GM21619 (cell line): ENCODE results near the gene AKR1B1.
"Not testable (repeated sequence)": the region's sequence is repeated elsewhere in the genome, so short reads cannot be mapped to it uniquely, and the experiment has no call there.

ENCODE experiments used
- ATAC-seq: cut with Tn5 transposase; IDR thresholded peaks from one replicate; pipeline ENCODE4 v1.9.1; 2021; ENCODE audit not compliant: unreplicated experiment

Gene AKR1B1

DNA sequence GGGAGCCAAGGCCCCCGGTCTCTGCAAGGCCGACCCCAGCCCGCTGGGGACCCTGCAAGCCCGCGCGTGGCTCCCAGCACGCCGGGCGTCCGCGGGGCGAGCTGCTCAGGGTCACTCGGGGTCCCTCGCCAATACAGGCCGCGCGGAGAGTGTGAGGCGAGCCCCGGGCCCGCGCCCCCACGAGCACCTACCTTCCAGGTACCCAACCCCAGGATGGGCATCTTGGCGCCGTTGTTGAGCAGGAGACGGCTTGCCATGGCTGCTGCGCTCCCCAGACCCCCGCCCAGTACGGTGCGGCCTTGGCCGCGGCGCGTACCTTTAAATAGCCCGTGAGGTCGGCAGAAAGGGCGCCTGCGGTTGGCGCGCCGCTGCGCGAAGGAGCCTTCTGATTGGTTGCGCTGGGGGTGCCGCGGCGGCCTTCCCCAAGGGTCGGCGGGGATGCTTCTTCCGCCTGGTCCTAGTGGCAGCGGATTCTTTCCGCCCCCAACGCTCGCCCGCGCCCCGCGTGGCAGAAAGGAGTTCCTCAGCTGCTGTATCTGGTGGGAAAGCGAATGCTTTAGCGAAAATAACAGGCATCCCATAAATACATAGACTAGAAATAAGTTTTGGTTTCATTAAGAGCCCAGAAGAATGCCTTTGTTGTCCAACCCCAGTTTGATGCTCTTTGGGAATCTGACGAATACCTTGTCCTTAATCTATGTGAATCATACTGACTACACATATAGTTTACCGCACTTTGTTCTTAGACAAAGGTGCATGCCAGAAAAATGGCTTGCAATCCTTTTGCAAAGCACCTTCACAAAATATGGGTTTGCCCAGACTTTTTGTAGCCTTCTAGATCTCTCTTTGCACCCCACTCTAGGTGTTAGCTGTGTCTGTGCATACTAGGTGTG is at the start of gene AKR1B1:
AKR1B1 (minus strand) TSS at position 295 of the 893 bp plus-strand sequence; CDS start at position 257, 38 bp downstream.
- ATAC-seq: peak; percentile 95

DNA sequence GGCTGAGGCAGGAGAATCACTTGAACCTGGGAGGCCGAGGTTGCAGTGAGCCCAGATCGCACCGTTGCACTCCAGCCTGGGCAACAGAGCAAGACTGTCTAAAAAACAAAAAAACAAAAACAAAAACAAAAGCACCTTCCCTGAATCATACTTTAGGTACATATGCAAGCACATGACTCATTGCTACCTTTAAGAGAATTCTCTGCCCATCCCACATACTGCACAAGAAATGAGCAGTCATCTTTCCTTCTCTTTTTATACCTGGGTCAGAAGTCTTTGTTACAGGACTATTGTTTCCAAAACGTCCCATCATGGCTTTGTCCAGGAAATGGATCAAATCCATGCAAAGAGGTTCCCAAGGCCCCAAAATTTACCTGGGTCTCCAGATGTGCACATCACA is 47.0 kb upstream of the AKR1B1 start:
- no peak for ATAC-seq

DNA sequence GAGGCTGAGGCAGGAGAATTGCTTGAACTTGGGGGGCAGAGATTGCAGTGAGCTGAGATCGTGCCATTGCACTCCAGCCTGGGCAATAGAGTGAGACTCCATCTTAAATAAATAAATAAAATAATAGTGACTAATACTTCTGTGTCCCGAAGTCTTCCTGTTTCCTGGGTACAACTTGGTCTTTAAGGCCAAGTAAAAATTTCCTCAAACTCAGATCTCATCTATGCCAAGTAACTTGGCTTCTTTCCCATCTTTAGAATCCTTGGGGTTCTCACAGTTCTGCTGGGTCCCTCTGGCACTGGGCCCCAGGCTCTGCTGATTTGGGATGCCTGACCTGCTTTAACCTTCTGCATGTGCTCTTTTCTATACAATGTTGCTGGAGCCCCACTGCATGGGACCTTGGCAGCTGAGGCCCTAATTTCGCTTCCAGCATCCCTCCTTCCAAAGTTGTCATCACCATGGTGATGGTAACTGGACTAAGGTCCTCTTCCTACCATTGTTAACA is 45.8 kb upstream of the AKR1B1 start:
- no peak for ATAC-seq

DNA sequence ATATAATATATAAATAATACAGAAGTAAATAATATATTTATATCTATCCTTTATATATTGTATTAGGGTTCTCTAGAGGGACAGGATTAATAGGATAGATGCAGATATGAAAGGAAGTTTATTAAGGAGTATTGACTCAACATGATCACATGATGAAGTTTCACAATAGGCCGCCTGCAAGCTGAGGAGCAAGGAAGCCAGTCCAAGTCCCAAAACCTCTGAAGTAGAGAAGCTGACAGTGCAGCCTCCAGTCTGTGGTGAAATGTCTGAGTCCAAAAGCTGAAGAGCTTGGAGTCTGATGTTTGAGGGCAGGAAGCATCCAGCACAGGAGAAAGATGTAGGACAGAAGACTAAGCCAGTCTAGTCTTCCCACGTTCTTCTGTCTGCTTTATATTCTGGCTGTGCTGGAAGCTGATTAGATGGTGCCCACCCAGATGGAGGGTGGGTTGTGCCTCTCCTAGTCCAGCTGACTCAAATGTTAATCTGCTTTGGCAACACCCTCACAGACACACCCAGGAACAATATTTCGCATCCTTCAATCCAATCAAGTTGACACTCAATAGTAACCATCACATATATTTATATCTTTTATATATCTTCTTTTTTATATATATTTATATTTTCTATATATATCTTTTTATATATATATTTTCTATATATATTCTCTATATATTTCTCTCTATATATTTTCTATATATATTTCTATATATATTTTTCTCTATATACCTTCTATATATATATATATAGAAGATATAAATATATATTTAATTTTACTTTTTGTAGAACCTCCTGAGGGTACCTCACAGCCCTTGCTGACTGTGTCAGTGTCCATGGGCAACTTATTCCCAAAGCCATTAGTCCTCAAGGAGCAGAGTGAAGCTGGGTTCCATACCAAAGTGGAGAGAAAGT is 43.8 kb upstream of the AKR1B1 start:
- ATAC-seq: no peak

DNA sequence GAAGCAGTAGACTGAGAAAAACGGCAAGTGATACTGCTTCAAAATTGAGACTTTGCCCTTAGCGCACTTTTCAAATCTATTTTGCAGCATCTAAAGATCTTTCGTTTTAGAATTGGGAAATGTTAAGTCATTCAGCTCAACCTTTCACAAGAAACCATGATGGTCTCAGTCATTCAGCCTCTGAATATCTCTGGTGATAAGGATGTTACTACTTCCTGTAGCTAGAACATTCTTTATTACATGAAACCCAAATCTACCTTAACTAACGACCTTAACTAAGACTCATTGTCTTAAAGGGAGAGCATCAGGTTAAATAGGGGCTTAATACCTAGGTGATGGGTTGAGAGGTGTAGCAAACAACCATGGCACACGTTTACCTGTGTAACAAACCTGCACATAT is 42.1 kb upstream of the AKR1B1 start:
- no peak for ATAC-seq

DNA sequence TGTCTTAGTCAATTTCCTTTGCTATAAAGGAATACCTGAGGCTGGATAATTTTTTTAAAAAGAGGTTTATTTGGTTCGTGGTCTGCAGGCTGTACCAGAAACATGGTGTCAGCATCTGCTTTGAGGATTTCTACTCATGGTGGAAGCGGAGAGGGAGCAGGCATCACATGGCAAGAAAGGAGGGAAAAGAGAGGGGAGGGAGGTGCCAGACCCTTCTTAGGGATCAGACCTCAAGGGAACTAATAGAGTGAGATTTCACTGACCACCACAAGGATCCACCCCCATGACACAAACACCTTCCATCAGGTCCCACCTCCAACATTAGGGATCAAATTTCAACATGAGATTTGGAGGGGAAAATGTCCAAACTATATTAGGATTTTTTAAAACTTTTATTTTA is 41.5 kb upstream of the AKR1B1 start:
- ATAC-seq: no peak

DNA sequence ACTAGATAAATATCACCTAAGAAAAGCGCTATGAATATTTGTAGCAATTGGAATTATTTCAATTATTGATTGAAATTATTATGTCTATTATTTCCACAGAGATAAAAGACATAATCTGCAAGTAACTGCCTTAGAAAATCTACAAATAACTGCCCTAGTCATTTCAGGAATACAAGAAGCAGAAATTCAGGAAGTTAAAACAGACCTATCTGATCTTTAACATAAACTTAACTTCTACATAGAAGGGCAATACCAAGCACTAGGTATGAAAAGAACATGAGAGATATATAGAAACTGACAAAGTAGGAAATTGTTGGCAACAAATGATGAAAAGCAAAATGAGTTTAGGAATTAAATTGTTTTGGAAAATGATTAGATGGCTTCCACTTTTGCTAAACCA is 36.6 kb upstream of the AKR1B1 start:
- ATAC-seq: no peak

DNA sequence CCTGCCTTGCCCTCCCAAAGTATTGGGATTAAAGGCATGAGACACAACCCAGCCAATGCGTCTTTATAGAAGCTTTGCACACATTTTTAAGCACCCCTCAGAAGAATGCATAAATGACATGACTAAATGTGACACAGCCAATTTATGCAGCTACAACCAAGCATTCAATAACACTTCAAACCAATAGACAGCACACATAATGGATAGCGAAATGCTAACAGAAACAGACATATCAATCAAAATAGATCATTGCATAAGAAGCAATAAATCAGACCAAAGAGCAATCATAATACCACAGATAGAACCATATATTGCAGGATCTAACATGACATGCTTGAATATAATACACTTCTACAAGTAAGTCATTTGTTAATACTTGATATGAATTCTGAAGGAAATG is 34.2 kb upstream of the AKR1B1 start:
- ATAC-seq: no peak

DNA sequence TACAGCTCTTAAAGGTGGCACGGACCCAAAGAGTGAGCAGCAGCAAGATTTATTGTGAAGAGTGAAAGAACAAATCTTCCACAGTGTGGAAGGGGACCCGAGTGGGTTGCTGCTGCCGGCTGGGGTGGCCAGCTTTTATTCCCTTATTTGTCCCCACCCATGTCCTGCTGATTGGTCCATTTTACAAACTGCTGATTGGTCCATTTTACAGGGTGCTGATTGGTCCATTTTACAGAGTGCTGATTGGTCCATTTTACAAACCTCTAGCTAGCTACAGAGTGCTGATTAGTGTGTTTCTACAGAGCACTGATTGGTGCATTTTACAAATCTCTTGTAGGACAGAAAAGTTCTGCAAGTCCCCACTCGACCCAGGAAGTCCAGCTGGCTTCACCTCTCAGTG is 28.8 kb upstream of the AKR1B1 start:
- not testable (repeated sequence) for ATAC-seq

DNA sequence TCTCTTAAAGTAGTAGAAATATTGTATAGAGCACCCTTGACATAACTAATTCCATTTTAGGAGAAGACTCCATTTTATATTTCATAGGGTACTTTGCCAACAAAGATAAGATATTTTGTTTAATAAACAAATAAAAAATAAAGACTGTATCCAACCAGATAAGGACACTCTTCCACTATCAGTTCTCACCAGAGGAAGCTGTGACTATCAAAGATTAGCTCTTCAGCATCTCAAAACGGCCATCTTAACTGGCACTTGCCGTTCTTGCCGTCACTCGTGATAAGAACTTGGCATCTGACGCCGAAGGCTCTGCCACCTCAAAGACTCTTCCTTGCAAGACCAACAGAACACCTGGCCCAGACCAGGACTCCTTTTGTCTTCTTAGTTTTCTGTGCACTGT is 26.3 kb upstream of the AKR1B1 start:
- ATAC-seq: no peak

DNA sequence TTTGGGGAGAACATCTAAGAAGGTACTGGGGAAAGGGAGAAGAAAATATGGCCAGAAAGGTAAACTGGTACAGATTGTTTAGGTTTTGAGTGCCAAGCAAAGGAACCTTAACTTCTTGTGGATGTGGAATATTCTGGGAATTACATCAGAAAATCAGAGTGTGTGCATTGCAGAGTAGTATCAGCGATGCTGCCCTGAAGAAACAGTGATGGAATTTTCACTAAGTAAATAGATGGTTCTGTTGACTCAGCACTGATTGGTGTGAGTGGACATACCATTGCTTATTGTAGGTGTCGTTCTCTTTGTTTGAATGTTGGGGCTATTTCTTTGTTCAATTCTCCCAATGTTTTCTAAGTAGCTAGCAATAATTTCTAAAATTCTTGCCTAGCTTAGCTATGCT is 24.4 kb upstream of the AKR1B1 start:
- no peak for ATAC-seq

DNA sequence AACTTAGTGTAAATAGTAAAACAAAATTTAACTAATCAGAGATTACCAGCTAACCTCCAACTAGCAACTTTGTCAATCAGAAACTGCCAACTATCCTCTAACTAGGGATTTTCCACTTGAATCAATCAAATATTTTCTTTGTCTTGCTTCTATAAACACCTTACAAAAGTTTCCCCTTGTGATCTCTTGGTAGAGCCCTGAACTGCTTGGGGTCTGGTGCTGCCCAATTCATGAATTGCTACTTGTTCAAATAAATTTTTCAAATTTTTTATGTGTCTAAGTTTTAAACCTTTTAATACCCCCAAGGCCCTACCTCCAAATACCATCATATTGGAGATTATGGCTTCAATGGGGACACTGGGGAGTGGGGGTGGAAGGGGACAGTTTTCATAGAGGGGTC is 24.0 kb upstream of the AKR1B1 start:
- ATAC-seq: no peak

DNA sequence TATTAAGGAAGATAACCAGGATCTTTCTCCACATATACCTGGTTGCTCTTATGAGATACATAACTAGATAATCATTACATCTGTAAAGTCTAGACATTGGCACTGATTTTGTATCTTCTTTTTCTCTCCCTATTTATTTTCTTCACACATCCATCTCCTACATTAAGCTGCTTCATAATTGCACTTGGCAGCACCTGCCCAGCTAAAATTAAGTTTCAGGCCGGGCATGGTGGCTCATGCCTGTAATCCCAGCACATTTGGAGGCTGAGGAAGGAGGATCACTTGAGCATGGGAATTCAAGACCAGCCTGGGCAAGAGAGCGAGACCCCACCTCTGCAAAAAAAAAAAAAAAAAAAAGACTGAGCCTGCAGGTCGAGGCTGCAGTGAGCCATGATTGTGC is 22.3 kb upstream of the AKR1B1 start:
- ATAC-seq: no peak

DNA sequence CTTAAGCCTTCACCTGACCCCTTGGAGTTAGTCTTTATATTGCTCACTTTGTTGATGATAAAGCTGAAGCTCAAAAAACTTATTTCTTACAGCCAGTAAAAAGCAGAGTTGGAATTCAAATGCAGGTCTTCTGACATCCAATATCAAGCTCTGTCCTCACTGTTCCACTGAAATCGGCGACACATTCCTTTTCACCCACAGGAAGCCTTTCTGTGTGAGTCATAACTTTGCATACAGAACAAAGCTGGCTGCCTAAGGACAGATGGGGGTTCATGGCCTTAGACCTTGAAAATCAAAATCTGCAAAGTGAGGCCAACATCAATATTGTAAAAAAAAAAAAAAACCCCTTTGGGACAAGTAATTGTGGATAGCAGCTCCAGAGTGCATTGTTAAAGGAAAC is 21.8 kb upstream of the AKR1B1 start:
- no peak for ATAC-seq

DNA sequence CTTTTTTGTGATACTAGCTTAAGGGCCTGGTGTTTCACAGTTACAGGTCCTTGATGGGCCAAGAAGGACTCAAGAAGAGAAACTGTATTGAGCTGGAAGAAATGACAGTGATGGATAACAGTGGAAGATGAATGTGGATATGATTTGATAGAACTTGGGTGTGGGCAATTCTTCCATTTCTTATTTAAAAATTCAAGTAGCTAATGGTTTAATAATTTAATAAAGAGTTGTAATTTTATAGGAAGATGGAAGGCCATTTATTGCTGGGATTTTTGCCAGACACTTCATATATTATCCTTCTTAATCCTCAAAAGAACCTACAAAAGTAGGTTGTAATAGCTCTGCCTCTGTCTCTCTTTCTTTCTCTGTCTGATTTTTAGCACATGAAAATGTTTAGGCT is 21.3 kb upstream of the AKR1B1 start:
- ATAC-seq: no peak

DNA sequence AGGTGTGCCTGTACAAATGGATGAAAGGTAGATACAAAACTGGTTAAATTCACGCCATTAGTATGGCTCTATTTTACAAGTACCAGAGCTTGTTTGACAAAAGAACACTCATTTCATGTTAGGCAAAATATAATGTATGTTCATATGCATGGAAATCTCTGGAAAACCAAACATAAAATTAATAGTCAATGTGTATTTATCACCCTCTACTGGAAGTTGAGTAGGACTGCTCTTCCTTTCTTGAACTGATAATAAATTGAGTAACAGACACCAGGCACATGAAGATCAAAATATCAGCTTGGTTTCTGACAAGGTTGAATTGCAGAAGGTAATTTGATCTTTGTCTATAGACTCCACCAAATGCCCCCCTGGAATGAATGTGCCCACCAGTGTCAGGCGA is 19.8 kb upstream of the AKR1B1 start:
- no peak for ATAC-seq

DNA sequence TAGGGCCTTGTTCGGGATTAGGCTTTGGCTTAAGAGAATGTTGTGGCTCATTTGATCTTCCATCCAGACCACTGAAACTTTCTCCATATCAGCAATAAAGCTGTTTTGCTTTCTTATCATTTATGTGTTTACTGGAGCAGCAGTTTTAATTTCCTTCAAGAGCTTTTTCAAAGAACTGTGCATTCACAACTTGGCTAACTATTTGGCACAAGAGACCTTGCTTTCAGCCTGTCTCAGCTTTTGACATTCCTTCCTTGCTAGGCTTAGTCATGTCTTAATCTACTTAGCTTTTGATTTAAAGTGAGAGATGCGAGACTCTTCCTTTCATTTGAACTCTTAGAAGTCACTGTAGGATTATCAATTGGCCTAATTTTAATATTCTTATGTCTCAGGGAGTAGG is 19.1 kb upstream of the AKR1B1 start:
- no peak for ATAC-seq

DNA sequence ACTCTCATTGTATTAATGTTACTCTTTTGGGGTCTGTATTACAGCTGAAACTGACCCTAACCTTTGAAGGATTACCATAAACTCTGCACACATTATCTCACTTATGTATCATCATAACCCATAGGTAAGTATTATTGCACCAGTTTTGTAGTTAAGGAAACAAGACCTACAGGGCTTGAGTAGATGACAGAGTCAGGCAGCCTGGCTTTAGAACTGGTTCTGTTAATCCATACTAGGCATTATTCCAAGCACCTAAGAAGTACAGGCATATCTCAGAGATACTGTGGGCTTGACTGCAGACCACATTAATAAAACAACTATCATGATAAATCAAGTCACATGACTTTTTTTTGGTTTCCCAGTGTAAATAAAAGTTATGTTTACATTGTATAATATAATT is 17.1 kb upstream of the AKR1B1 start:
- ATAC-seq: no peak

DNA sequence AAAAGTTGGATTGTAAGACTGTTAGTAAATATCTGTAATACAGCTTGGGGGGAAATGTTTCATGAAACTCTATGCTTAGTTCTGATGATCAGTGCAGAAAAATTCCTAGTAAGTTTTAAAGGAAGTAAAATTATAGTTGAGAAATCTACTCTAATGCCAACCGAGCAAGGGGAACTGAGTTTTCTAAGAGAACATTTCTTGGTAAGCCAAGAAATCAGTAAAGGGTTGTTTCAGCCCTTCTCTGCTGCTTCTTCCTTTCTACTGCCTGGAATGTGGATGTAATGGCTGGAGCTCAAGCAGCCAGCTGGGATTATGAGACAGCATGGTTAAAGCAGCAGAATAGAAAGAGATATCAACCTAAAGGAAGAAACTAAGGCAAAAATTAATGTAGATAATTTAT is 15.9 kb upstream of the AKR1B1 start:
- ATAC-seq: no peak

DNA sequence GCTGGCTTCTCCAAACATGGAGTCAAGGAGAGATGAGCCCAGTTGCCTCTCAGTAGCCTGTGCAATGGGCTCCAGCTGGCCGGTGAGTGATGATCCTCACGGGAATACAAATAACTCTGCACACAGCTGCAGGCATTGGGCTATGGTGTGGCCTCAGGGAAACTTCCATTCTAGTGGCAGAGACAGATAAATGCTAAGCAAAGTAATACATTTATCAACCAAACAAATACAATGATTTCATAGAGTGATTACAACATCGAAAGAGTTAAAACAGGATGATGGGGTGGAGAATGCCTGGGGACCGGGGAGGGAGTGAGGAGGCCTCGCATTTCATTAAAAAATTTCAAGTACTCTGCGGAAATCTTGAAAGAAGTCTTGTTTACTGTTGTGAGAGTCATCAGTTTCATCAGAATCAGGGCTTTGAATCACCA is 15.0 kb upstream of the AKR1B1 start:
- ATAC-seq: no peak

DNA sequence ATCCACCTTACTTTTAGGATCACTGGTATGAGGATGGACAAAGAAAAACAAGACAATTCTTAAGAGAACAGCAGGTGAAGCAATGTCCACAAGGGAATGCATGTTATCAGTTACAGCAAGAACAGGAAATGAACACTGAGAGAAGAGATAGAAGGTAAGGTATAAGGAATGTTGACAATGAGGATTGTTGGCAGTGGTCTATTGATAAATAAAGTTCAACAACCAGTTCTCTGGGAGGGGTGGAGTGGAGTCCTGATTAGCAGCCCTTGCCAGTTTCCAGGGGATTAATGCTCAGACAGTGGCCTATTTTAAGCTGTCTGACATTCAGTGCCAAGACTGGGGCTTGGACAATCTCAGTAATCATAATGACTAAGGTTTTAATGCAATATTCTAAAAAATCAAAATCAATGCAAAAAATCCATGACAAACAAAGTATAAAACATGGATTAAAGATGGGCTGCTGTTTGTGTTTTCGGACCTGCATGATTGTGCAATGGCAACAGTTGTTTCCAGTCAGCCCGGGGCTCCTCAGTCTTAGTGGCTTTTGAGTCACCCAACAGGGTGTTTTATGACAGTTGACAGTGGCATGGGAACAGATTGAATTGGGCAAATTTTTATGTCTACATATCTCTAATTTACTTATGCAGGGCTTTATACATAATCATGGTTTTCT is 13.8 kb upstream of the AKR1B1 start:
- ATAC-seq: no peak
